GM18526 (cell line): ENCODE results near the gene UBE3A.

Experiments
- POLR2A ChIP-seq: IDR thresholded peaks from 3 replicates; pipeline ENCODE4 v1.6.1; 2011; ENCODE audit not compliant: insufficient read length; ENCODE audit errors: extremely low read depth

UBE3A gene

GRCh38 chr15:25438601-25439368 lies at the start of gene UBE3A:
Gene UBE3A (minus strand): TSS chr15:25439024. CDS start chr15:25409107, 29,917 bp downstream.
- peak; percentile 90 for TF ChIP-seq POLR2A

- no peak for TF ChIP-seq POLR2A
Observed at GRCh38 chr15:25487226-25487884, 48.5 kb upstream of the UBE3A start.

GRCh38 chr15:25486051-25486450 lies 47.2 kb upstream of the UBE3A start:
- TF ChIP-seq POLR2A, result no peak

GRCh38 chr15:25481208-25481859 lies 42.5 kb upstream of the UBE3A start:
- no peak for TF ChIP-seq POLR2A

- TF ChIP-seq POLR2A, result no peak
Observed at GRCh38 chr15:25478313-25478712, 39.5 kb upstream of the UBE3A start.

GRCh38 chr15:25477816-25478215 lies 39.0 kb upstream of the UBE3A start:
- TF ChIP-seq POLR2A, result no peak

GRCh38 chr15:25474251-25474650 lies 35.4 kb upstream of the UBE3A start:
- no peak for TF ChIP-seq POLR2A

GRCh38 chr15:25470230-25470629 lies 31.4 kb upstream of the UBE3A start:
- no peak for TF ChIP-seq POLR2A

- TF ChIP-seq POLR2A, result no peak
Observed at GRCh38 chr15:25469377-25469776, 30.6 kb upstream of the UBE3A start.

GRCh38 chr15:25468611-25469010 lies 29.8 kb upstream of the UBE3A start:
- no peak for TF ChIP-seq POLR2A

GRCh38 chr15:25465835-25466234 lies 27.0 kb upstream of the UBE3A start:
- TF ChIP-seq POLR2A, result no peak

GRCh38 chr15:25464784-25465183 lies 26.0 kb upstream of the UBE3A start:
- TF ChIP-seq POLR2A, result no peak

GRCh38 chr15:25464383-25464782 lies 25.6 kb upstream of the UBE3A start:
- no peak for TF ChIP-seq POLR2A

GRCh38 chr15:25456196-25456595 lies 17.4 kb upstream of the UBE3A start:
- no peak for TF ChIP-seq POLR2A

- TF ChIP-seq POLR2A, result no peak
Observed at GRCh38 chr15:25455226-25455625, 16.4 kb upstream of the UBE3A start.

- no peak for TF ChIP-seq POLR2A
Observed at GRCh38 chr15:25454771-25455170, 15.9 kb upstream of the UBE3A start.
